OCI-LY1 (cell line): Measurements from ENCODE around the gene MGRN1.

Source experiments
- EZH2 ChIP-seq: fragments of 200-600 bp; sonication (generic), shearing (Covaris generic); IDR thresholded peaks from 2 replicates; pipeline ENCODE4 v1.8.0; 2017; ENCODE audit warnings: borderline replicate concordance, mixed run types, mild to moderate bottlenecking, antibody characterized with exemption, low read length, moderate library complexity, mixed read lengths
- TF ChIP-seq, protein P1 (sequence below): fragments of 200-600 bp; sonication (generic), shearing (Covaris generic); IDR thresholded peaks from 2 replicates; pipeline ENCODE4 v1.5.1; 2017; ENCODE audit warnings: mild to moderate bottlenecking, antibody characterized with exemption, low read length, moderate library complexity, mixed read lengths

DNA sequence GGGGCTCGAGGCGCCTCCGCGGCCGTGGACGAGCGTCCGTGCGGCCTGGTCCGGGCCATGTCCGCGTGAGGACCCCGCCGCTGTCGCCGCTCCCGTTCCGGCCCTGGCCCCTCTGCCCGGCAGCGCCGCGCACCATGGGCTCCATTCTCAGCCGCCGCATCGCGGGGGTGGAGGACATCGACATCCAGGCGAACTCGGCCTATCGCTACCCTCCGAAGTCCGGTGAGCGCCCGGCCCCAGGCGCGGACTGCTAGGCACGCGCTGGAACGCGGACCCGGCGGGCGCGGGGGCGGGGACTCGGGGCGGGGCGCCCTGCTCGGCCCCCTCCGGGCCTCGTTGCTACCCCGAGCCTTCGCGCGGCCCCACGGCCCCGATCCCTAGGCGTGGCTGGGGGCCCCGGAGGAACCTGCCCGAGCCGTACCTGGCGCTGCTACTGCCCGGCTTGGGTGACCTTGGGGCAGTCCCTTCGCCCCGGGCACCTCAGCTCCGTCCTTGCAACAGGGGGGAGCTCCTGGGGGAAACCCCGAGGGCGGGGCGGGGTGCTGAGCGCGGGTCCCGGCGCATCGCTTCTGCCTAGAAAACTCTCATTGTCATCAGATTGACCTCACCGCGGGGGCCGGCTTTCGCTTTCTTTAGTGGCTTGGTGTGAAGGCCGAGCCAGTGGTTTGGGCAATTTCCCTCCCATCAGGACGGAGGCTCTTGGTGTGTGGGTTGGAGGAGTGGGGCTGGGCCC, 367 bp downstream of the MGRN1 start:
- no peak for TF ChIP-seq EZH2
- TF ChIP-seq, protein P1, sequence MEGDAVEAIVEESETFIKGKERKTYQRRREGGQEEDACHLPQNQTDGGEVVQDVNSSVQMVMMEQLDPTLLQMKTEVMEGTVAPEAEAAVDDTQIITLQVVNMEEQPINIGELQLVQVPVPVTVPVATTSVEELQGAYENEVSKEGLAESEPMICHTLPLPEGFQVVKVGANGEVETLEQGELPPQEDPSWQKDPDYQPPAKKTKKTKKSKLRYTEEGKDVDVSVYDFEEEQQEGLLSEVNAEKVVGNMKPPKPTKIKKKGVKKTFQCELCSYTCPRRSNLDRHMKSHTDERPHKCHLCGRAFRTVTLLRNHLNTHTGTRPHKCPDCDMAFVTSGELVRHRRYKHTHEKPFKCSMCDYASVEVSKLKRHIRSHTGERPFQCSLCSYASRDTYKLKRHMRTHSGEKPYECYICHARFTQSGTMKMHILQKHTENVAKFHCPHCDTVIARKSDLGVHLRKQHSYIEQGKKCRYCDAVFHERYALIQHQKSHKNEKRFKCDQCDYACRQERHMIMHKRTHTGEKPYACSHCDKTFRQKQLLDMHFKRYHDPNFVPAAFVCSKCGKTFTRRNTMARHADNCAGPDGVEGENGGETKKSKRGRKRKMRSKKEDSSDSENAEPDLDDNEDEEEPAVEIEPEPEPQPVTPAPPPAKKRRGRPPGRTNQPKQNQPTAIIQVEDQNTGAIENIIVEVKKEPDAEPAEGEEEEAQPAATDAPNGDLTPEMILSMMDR = no peak
